HCT116 (cell line): ENCODE results near the gene DCAF5. TPM values are rescaled to one million over a fixed set of nuclear protein-coding genes. Genes with fewer than 3 reads are reported as not detected.

Experiments
- ATAC-seq: fragments of 200-7000 bp; cut with Tn5 transposase; 2 replicates; pipeline ENCODE4 v1.9.1; 2020; ENCODE audit warnings: mild to moderate bottlenecking, moderate library complexity
- BruUV-seq: library from RNA; stranded (reverse); fragments of 400-500 nt; replicated peaks from 2 replicates; lab custom pipeline; 2021; lab: Mats Ljungman, UMichigan
- CTCF ChIA-PET: fragments of 300-600 bp; sonication (Branson Sonifier 250); formaldehyde crosslinking; loops from one replicate; lab custom pipeline; 2021; ENCODE audit warnings: antibody characterized with exemption; lab: Charles Lee
- POLR2A ChIA-PET: fragments of 300-600, 350-600 bp; sonication (Branson Sonifier 250); formaldehyde crosslinking; loops from one replicate; lab custom pipeline; 2021; ENCODE audit warnings: antibody characterized with exemption; lab: Charles Lee
- RAD21 ChIA-PET, 2 experiments: fragments of 300-600 bp; sonication (Branson Sonifier 250); formaldehyde crosslinking; loops; one replicate each; lab custom pipeline; 2023; ENCODE audit warnings: low total read pairs in 2 of 2; ENCODE audit not compliant: uncharacterized antibody in 2 of 2, unreplicated experiment in 2 of 2, low non-redundant PET in 1 of 2; lab: Charles Lee
- DNase-seq: peaks from one replicate; pipeline ENCODE4 v3.0.0-alpha.2; 2010; ENCODE audit warnings: low read depth, low spot score
- H2AFZ ChIP-seq: fragments of 200-600 bp; shearing (Covaris generic), sonication (generic); 2 replicates; pipeline ENCODE4 v1.6.1; 2017; ENCODE audit warnings: low read depth, mixed run types, mixed read lengths, antibody characterized with exemption, low read length; ENCODE audit not compliant: poor library complexity, severe bottlenecking
- H3K27ac ChIP-seq: 2 replicates; pipeline ENCODE4 v1.5.1; 2012; ENCODE audit warnings: low read depth, low read length
- H3K27me3 ChIP-seq: fragments of 200-600 bp; sonication (generic); 2 replicates; pipeline ENCODE4 v1.6.1; 2016; ENCODE audit warnings: mixed run types, low read length, mixed read lengths; ENCODE audit not compliant: insufficient read depth
- H3K36me3 ChIP-seq, 2 experiments: fragments of 200-500 bp in 1 of 2; fragments of 200-600 bp in 1 of 2; sonication (Bioruptor generic) in 1 of 2; sonication (generic) in 1 of 2; 2 replicates each; pipeline versions ENCODE4 v1.5.1 to v1.6.1; 2014 to 2016; ENCODE audit warnings: low read length in 2 of 2, inconsistent platforms in 1 of 2, mixed read lengths in 1 of 2, mixed run types in 1 of 2; ENCODE audit not compliant: insufficient read depth in 2 of 2, control insufficient read depth in 1 of 2
- H3K4me1 ChIP-seq, 2 experiments: fragments of 200-600 bp in 1 of 2; sonication (generic) in 1 of 2; 2 replicates each; pipeline versions ENCODE4 v1.5.1 to v1.6.1; 2012 to 2017; ENCODE audit warnings: low read length in 2 of 2, inconsistent platforms in 1 of 2, mild to moderate bottlenecking in 1 of 2, mixed read lengths in 1 of 2, mixed run types in 1 of 2, moderate library complexity in 1 of 2; ENCODE audit not compliant: insufficient read depth in 2 of 2, control insufficient read depth in 1 of 2
- H3K4me2 ChIP-seq: fragments of 200-600 bp; sonication (generic); 2 replicates; pipeline ENCODE4 v1.6.1; 2017; ENCODE audit warnings: mixed run types, low read length, mixed read lengths
- H3K4me3 ChIP-seq, 2 experiments: fragments of 200-600 bp in 1 of 2; sonication (generic) in 1 of 2; replicated peaks in 1 of 2; 2 replicates each; pipeline ENCODE4 v1.5.1; 2011 to 2016; ENCODE audit warnings: low read length in 2 of 2, control low read depth in 1 of 2, low read depth in 1 of 2, mild to moderate bottlenecking in 1 of 2, mixed read lengths in 1 of 2, mixed run types in 1 of 2
- H3K79me2 ChIP-seq: fragments of 200-600 bp; sonication (generic); 2 replicates; pipeline ENCODE4 v1.6.1; 2017; ENCODE audit warnings: mild to moderate bottlenecking, mixed run types, low read length, moderate library complexity, mixed read lengths; ENCODE audit not compliant: insufficient read depth
- H3K9ac ChIP-seq: fragments of 200-600 bp; sonication (generic); 2 replicates; pipeline ENCODE4 v1.6.1; 2016; ENCODE audit warnings: low read length, mixed read lengths
- H3K9me2 ChIP-seq: fragments of 200-600 bp; sonication (generic), shearing (Covaris generic); 2 replicates; pipeline ENCODE4 v1.6.1; 2017; ENCODE audit warnings: mixed run types, mild to moderate bottlenecking, moderate library complexity; ENCODE audit not compliant: insufficient read depth
- H3K9me3 ChIP-seq, 2 experiments: fragments of 200-500 bp in 1 of 2; fragments of 200-600 bp in 1 of 2; sonication (Bioruptor generic) in 1 of 2; sonication (generic) in 1 of 2; 2 replicates each; pipeline ENCODE4 v1.6.1; 2014 to 2017; ENCODE audit warnings: low read length in 2 of 2, mixed read lengths in 2 of 2, inconsistent platforms in 1 of 2, low read depth in 1 of 2, mild to moderate bottlenecking in 1 of 2, mixed run types in 1 of 2, moderate library complexity in 1 of 2; ENCODE audit not compliant: control insufficient read depth in 1 of 2, insufficient read depth in 1 of 2
- H4K20me1 ChIP-seq: fragments of 200-600 bp; sonication (generic), shearing (Covaris generic); 2 replicates; pipeline ENCODE4 v1.6.1; 2017; ENCODE audit warnings: mixed run types, mild to moderate bottlenecking, moderate library complexity; ENCODE audit not compliant: insufficient read depth
- TCF7L2 ChIP-seq: IDR thresholded peaks from 2 replicates; pipeline ENCODE4 v1.7.0; 2011; ENCODE audit warnings: borderline replicate concordance, inconsistent platforms; ENCODE audit not compliant: insufficient read depth, insufficient read length; ENCODE audit errors: extremely low read depth
- intact Hi-C: fragments of 100-400 bp; cut with micrococcal nuclease; formaldehyde crosslinking; loops from 2 replicates; pipeline ENCODE4 v1.10.0; 2022
- total RNA-seq: library from RNA; stranded (reverse); gene quantifications from one replicate; pipeline ENCODE4 v1.2.1, GENCODE V29; 2021; ENCODE audit not compliant: unreplicated experiment
- TF ChIP-seq, protein P1 (sequence below): IDR thresholded peaks from 2 replicates; pipeline ENCODE4 v1.6.1; 2012
- TF ChIP-seq, protein P2 (sequence below): IDR thresholded peaks from 2 replicates; pipeline ENCODE4 v1.6.1; 2012; ENCODE audit warnings: low read depth

Gene DCAF5
- total RNA-seq, 1 experiment from 2014 or later: 27.1 TPM

DNA sequence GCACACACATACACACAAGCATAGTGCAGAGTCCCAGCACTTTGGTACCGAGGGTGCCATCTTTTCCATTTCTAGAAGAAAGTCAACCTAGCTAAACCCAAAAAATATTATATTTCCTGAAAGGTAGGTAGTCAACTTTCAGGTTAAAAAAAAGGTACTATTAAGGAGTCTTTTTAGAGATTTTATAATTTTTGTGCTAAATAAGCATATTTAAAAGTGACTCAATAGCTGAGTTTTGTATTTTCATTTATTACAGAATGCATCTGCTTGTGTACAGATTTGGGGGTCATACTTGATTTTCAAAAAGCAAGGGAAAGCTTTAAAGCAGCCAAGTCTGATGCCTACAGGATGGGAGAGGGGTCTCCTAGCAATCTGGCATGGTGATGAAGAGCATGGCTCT is 34.6 kb downstream of the DCAF5 start (continued):
- TF ChIP-seq, protein P1, sequence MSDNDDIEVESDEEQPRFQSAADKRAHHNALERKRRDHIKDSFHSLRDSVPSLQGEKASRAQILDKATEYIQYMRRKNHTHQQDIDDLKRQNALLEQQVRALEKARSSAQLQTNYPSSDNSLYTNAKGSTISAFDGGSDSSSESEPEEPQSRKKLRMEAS: no peak
- no peak for TF ChIP-seq TCF7L2

DNA sequence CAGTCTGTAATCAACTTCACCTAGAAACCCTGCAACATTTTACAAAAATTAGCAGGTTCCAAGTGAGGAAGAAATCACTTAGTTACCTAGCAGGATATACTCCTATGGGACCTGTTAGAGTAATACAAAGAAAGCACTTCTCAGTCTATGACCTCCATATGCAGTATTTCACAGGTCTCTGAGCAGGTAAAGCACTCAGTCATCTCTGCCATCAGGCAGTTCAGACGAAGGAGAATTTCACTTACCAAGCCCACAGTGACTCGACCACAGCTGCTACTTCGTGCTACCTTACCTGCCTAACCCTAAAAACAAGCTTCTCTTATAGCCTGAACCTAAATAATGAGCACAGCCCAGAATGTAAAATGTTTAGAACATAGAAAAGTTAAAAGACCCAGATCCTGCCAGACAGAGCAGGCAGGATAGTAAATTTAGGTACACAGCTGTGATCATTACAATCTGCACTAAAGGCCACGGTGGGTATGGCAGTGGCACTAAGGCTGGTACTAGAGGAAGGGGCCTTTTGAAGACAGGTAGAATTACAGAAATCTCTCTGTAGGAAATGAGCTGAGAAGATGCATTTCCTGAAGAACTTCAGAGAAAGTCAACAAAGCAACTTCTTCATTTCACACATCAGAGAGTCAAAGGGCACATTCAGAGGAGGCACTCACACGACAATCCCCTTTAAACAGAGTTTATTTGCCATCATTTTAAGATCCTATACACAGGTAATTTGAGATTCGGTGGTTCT is 35.7 kb downstream of the DCAF5 start:
- RAD21 ChIA-PET: no interaction called here
- Histone ChIP-seq H3K36me3 (peaks cover 0 to 6% of the 10 kb centered on the region in 2 experiments; a peak in 2 of 4 replicates), H3K9me3 (no peaks in the 10 kb centered on the region), H3K9me2 (no peaks in the 10 kb centered on the region), H4K20me1 (no peaks in the 10 kb centered on the region), H3K27ac (no peak overlapping the region), H3K27me3 (no peaks in the 10 kb centered on the region), H3K4me1 (no peaks in the 10 kb centered on the region), H3K9ac (no peak overlapping the region), H2AFZ (no peak overlapping the region), H3K4me2 (no peak overlapping the region), H3K79me2 (no peaks in the 10 kb centered on the region), H3K4me3 (no peak overlapping the region)
- ATAC-seq (no peak), DNase-seq (no peak)
- BruUV-seq: no TSS peak
- POLR2A ChIA-PET: no interaction called here
- CTCF ChIA-PET: no interaction called here
- TF ChIP-seq, protein P2, sequence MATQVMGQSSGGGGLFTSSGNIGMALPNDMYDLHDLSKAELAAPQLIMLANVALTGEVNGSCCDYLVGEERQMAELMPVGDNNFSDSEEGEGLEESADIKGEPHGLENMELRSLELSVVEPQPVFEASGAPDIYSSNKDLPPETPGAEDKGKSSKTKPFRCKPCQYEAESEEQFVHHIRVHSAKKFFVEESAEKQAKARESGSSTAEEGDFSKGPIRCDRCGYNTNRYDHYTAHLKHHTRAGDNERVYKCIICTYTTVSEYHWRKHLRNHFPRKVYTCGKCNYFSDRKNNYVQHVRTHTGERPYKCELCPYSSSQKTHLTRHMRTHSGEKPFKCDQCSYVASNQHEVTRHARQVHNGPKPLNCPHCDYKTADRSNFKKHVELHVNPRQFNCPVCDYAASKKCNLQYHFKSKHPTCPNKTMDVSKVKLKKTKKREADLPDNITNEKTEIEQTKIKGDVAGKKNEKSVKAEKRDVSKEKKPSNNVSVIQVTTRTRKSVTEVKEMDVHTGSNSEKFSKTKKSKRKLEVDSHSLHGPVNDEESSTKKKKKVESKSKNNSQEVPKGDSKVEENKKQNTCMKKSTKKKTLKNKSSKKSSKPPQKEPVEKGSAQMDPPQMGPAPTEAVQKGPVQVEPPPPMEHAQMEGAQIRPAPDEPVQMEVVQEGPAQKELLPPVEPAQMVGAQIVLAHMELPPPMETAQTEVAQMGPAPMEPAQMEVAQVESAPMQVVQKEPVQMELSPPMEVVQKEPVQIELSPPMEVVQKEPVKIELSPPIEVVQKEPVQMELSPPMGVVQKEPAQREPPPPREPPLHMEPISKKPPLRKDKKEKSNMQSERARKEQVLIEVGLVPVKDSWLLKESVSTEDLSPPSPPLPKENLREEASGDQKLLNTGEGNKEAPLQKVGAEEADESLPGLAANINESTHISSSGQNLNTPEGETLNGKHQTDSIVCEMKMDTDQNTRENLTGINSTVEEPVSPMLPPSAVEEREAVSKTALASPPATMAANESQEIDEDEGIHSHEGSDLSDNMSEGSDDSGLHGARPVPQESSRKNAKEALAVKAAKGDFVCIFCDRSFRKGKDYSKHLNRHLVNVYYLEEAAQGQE: no peak
- TF ChIP-seq TCF7L2: no peak
- intact Hi-C loops: no loop called here
